MCF 10A (cell line): ENCODE results near the gene RASA2. TPM values are rescaled to one million over a fixed set of nuclear protein-coding genes. Genes with fewer than 3 reads are reported as not detected.
A peak's percentile ranks its signal among the peaks of the same experiment; 100 is the strongest.
"Not testable (repeated sequence)": the region's sequence is repeated elsewhere in the genome, so short reads cannot be mapped to it uniquely, and the experiment has no call there.

Source experiments
- BruUV-seq: library from RNA; stranded (reverse); fragments of 400-500 nt; replicated peaks from 2 replicates; lab custom pipeline; 2021; lab: Mats Ljungman, UMichigan
- CTCF ChIA-PET: fragments of 300-600 bp; sonication (Branson Sonifier 250); formaldehyde crosslinking; extraction: SDS; loops from one replicate; lab custom pipeline; 2021; ENCODE audit warnings: antibody characterized with exemption, inconsistent platforms; lab: Yijun Ruan, JAX
- POLR2A ChIA-PET: fragments of 300-600, 350-650 bp; sonication (Branson Sonifier 250); formaldehyde crosslinking; extraction: SDS; loops from one replicate; lab custom pipeline; 2020; ENCODE audit warnings: antibody characterized with exemption, inconsistent platforms; lab: Yijun Ruan, JAX
- DNase-seq: peaks from one replicate; pipeline ENCODE4 v3.0.0-alpha.2; 2018; ENCODE audit not compliant: unreplicated experiment
- H3K27ac Mint-ChIP-seq: one replicate; pipeline ENCODE4 v1.8.0; 2022; ENCODE audit warnings: mild to moderate bottlenecking, low read depth, mixed read lengths; ENCODE audit not compliant: unreplicated experiment
- H3K27me3 Mint-ChIP-seq: one replicate; pipeline ENCODE4 v1.8.0; 2022; ENCODE audit warnings: mixed read lengths; ENCODE audit not compliant: insufficient read depth, unreplicated experiment
- H3K36me3 Mint-ChIP-seq: one replicate; pipeline ENCODE4 v1.8.0; 2022; ENCODE audit warnings: mild to moderate bottlenecking, moderate library complexity, mixed read lengths; ENCODE audit not compliant: insufficient read depth, unreplicated experiment
- H3K4me1 Mint-ChIP-seq: one replicate; pipeline ENCODE4 v1.8.0; 2022; ENCODE audit warnings: mixed read lengths; ENCODE audit not compliant: insufficient read depth, unreplicated experiment
- H3K4me3 Mint-ChIP-seq: one replicate; pipeline ENCODE4 v1.8.0; 2022; ENCODE audit warnings: mild to moderate bottlenecking, moderate library complexity, mixed read lengths; ENCODE audit not compliant: unreplicated experiment
- H3K9me3 Mint-ChIP-seq: one replicate; pipeline ENCODE4 v1.8.0; 2022; ENCODE audit warnings: mixed read lengths; ENCODE audit not compliant: unreplicated experiment
- CTCF ChIP-seq: fragments of 200-600 bp; IDR thresholded peaks from one replicate; pipeline ENCODE4 v1.8.0; 2022; ENCODE audit warnings: antibody characterized with exemption, mild to moderate bottlenecking; ENCODE audit not compliant: unreplicated experiment
- intact Hi-C: fragments of 100-400 bp; cut with micrococcal nuclease; formaldehyde crosslinking; loops from 2 replicates; pipeline ENCODE4 v1.14.1; 2022
- total RNA-seq: library from RNA; stranded (reverse); gene quantifications from 2 replicates; pipeline ENCODE4 v1.2.3, GENCODE V29; 2022

RASA2 gene
- total RNA-seq, 1 experiment from 2014 or later, result 19.5 TPM

GRCh38 chr3:141625506-141625905 lies 138.7 kb downstream of the RASA2 start:
- H3K9me3 Mint-ChIP-seq, result no peaks in the 10 kb centered on the region
- no peak overlapping the region for H3K27ac Mint-ChIP-seq
- no peak overlapping the region for H3K4me3 Mint-ChIP-seq
- no peaks in the 10 kb centered on the region for H3K36me3 Mint-ChIP-seq
- POLR2A ChIA-PET, result no interaction called here
- DNase-seq, result peak; percentile 81
- no TSS peak for BruUV-seq
- intact Hi-C loops, result no loop called here
- TF ChIP-seq CTCF, result no peak
- H3K4me1 Mint-ChIP-seq, result peaks cover 7% of the 10 kb centered on the region
- CTCF ChIA-PET, result interaction anchor here (0.6 to 1.2 kb wide), 2 partner anchors 101 to 287 kb away, joined by 4 read pairs; no protein-coding TSS in a partner anchor
- H3K27me3 Mint-ChIP-seq, result no peaks in the 10 kb centered on the region

GRCh38 chr3:141628334-141628733 lies 141.5 kb downstream of the RASA2 start:
- H3K9me3 Mint-ChIP-seq, H3K36me3 Mint-ChIP-seq, H3K4me3 Mint-ChIP-seq, POLR2A ChIA-PET, DNase-seq, H3K4me1 Mint-ChIP-seq, H3K27me3 Mint-ChIP-seq, intact Hi-C loops, BruUV-seq, H3K27ac Mint-ChIP-seq: not testable (repeated sequence)
- CTCF ChIA-PET, result interaction anchor here (2.3 kb wide), 1 partner anchor 16 kb away, joined by 6 read pairs; no protein-coding TSS in a partner anchor

- H3K9me3 Mint-ChIP-seq, H3K36me3 Mint-ChIP-seq, H3K27ac Mint-ChIP-seq, H3K27me3 Mint-ChIP-seq, BruUV-seq, H3K4me1 Mint-ChIP-seq, DNase-seq, POLR2A ChIA-PET, intact Hi-C loops, H3K4me3 Mint-ChIP-seq: not testable (repeated sequence)
- CTCF ChIA-PET, result interaction anchor here (1.0 to 2.3 kb wide), 2 partner anchors 16 to 52 kb away, joined by 4 to 6 read pairs; no protein-coding TSS in a partner anchor
These were observed 142.1 kb downstream of the RASA2 start for GRCh38 chr3:141628868-141629441.

GRCh38 chr3:141629976-141630375 lies 143.1 kb downstream of the RASA2 start:
- H3K36me3 Mint-ChIP-seq, result no peaks in the 10 kb centered on the region
- intact Hi-C loops, result no loop called here
- POLR2A ChIA-PET, result no interaction called here

More at GRCh38 chr3:141629976-141630375, 143.1 kb downstream of the RASA2 start:
- Mint-ChIP-seq H3K4me1 (peaks cover 7% of the 10 kb centered on the region), H3K27me3 (no peaks in the 10 kb centered on the region), H3K9me3 (no peaks in the 10 kb centered on the region), H3K27ac (no peak overlapping the region), H3K4me3 (no peak overlapping the region)
- BruUV-seq, result no TSS peak
- no peak for DNase-seq
- no peak for TF ChIP-seq CTCF
- CTCF ChIA-PET, result interaction anchor here (1.0 kb wide), 1 partner anchor 53 kb away, joined by 4 read pairs; no protein-coding TSS in a partner anchor
